Smooth muscle cell (in vitro differentiated cells): ENCODE results near the gene ARHGEF2. TPM values are rescaled to one million over a fixed set of nuclear protein-coding genes. Genes with fewer than 3 reads are reported as not detected.
A peak's percentile ranks its signal among the peaks of the same experiment; 100 is the strongest.

Experiments used
- DNase-seq: peaks from one replicate; lab custom pipeline; 2025; ENCODE audit not compliant: unreplicated experiment; lab: John Stamatoyannopoulos, UW
- H2AFZ ChIP-seq: fragments of 200-600 bp; sonication (generic); 2 replicates; pipeline ENCODE4 v1.6.0; 2016; ENCODE audit warnings: antibody characterized with exemption, low read depth, mild to moderate bottlenecking
- H3F3A ChIP-seq: fragments of 200-600 bp; sonication (generic); 2 replicates; pipeline ENCODE4 v1.6.0; 2017; ENCODE audit warnings: antibody characterized with exemption, low read depth
- H3K27ac ChIP-seq: fragments of 200-600 bp; sonication (generic); 2 replicates; pipeline ENCODE4 v1.5.1; 2016; ENCODE audit warnings: low read depth, mild to moderate bottlenecking
- H3K27me3 ChIP-seq: fragments of 200-600 bp; sonication (generic); 2 replicates; pipeline ENCODE4 v1.6.1; 2016; ENCODE audit warnings: low read depth, mild to moderate bottlenecking
- H3K36me3 ChIP-seq: fragments of 200-600 bp; sonication (generic); 2 replicates; pipeline ENCODE4 v1.5.1; 2016; ENCODE audit warnings: low read depth
- H3K4me1 ChIP-seq: fragments of 200-600 bp; sonication (generic); 2 replicates; pipeline ENCODE4 v1.5.1; 2016; ENCODE audit warnings: low read depth
- H3K4me2 ChIP-seq: fragments of 200-600 bp; sonication (generic); 2 replicates; pipeline ENCODE4 v1.6.0; 2016; ENCODE audit warnings: mild to moderate bottlenecking
- H3K4me3 ChIP-seq: fragments of 200-600 bp; sonication (generic); 2 replicates; pipeline ENCODE4 v1.5.1; 2016; ENCODE audit warnings: mild to moderate bottlenecking
- H3K79me2 ChIP-seq: fragments of 200-600 bp; sonication (generic); 2 replicates; pipeline ENCODE4 v1.6.0; 2016; ENCODE audit warnings: low read depth, mild to moderate bottlenecking
- H3K9ac ChIP-seq: fragments of 200-600 bp; sonication (generic); 2 replicates; pipeline ENCODE4 v1.6.0; 2016; ENCODE audit warnings: low read depth
- H3K9me3 ChIP-seq: fragments of 200-600 bp; sonication (generic); replicated peaks from 2 replicates; pipeline ENCODE4 v1.5.1; 2016; ENCODE audit warnings: low read depth
- H4K20me1 ChIP-seq: fragments of 200-600 bp; sonication (generic); 2 replicates; pipeline ENCODE4 v1.6.0; 2016; ENCODE audit warnings: low read depth
- WGBS: methylation state at CpG from one replicate; pipeline ENCODE4 v1.1.7; 2016; ENCODE audit warnings: low lambda C conversion rate; 5-methylcytosine and 5-hydroxymethylcytosine counted together
- polyA plus RNA-seq: library from polyadenylated mRNA; unstranded; fragments of >200 nt; fragmentation: Nextera tagmentation; extraction: Ambion mirVana; gene quantifications from 2 replicates; pipeline ENCODE4 v1.2.1, GENCODE V29; 2016
- total RNA-seq: library from RNA; depleted of rRNA; stranded (reverse); fragments of >200 nt; gene quantifications from 2 replicates; pipeline ENCODE4 v1.2.3, GENCODE V29; 2014
- TF ChIP-seq, protein P1 (sequence below): fragments of 200-600 bp; sonication (generic); IDR thresholded peaks from 2 replicates; pipeline ENCODE4 v1.5.1; 2017; ENCODE audit warnings: borderline replicate concordance, mild to moderate bottlenecking, antibody characterized with exemption; ENCODE audit not compliant: insufficient read depth, poor library complexity, severe bottlenecking

The ARHGEF2 gene
- total and polyA plus RNA-seq, 2 experiments from 2014 or later: 21.0 to 30.2 TPM

DNA sequence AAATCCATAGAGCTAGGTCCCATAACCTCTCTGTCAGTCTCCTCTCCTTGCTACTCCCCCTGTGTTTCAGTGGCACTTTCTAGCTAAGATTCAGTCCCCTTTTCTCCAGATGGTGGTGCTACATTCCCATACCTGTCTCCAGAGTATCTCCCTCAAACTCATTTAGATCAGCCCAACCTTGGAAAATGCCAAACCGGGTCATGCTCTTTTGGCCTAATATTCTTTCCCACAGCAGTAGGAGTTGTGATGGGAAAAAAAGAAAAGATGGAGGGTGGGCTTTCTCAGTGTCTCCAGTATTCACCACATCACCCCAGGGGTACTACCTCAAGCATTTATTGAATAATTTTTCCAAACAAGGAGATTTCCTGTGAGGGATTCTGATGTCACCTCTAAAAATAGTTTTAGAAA lies 40.1 kb downstream of the ARHGEF2 start:
- DNase-seq: no peak
- Histone ChIP-seq H3K4me3 (no peak overlapping the region), H3K27me3 (no peaks in the 10 kb centered on the region), H3F3A (no peaks in the 10 kb centered on the region), H3K36me3 (no peaks in the 10 kb centered on the region), H3K27ac (no peak overlapping the region), H3K4me2 (no peak overlapping the region), H4K20me1 (peaks cover 4% of the 10 kb centered on the region), H3K4me1 (peaks cover 4% of the 10 kb centered on the region), H2AFZ (no peak overlapping the region), H3K9ac (no peak overlapping the region), H3K9me3 (no peaks in the 10 kb centered on the region), H3K79me2 (peaks cover 9% of the 10 kb centered on the region)
- TF ChIP-seq, protein P1, sequence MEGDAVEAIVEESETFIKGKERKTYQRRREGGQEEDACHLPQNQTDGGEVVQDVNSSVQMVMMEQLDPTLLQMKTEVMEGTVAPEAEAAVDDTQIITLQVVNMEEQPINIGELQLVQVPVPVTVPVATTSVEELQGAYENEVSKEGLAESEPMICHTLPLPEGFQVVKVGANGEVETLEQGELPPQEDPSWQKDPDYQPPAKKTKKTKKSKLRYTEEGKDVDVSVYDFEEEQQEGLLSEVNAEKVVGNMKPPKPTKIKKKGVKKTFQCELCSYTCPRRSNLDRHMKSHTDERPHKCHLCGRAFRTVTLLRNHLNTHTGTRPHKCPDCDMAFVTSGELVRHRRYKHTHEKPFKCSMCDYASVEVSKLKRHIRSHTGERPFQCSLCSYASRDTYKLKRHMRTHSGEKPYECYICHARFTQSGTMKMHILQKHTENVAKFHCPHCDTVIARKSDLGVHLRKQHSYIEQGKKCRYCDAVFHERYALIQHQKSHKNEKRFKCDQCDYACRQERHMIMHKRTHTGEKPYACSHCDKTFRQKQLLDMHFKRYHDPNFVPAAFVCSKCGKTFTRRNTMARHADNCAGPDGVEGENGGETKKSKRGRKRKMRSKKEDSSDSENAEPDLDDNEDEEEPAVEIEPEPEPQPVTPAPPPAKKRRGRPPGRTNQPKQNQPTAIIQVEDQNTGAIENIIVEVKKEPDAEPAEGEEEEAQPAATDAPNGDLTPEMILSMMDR: peak; percentile 33
- WGBS: 0% methylated on average over 1 of the region's 1 CpG

DNA sequence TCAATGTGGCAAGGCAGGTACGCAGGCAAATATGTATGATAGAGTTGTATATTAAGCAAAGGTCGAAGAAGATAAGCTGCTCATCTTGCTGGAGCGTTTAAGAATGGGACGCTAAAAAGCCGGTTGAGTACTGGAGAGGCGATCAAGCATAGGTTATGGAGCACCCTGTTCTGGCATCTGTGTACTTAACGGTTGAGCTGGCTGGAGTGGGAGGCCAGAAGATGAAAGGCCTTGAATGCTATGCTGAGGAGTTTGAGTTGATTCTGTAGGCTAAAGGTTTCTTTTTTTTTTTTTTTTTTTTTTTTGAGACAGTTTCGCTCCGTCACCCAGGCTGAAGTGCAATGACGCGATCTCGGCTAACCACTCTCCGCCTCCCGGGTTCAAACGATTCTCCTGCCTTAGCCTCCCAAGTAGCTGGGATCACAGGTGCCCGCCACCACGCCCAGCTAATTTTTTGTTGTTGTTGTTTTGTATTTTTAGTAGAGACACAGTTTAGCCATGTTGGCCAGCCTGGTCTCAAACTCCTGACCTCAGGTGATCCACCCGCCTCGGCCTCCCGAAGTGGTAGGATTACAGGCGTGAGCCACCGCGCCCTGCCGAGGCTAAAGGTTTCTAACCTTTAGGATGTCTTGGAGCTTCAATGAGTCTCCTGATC lies 43.3 kb downstream of the ARHGEF2 start:
- H3K9ac ChIP-seq: peak overlapping the region; percentile 96
- H3K4me2 ChIP-seq: peak overlapping the region; percentile 99
- peak overlapping the region; percentile 81 for H3K27ac ChIP-seq
- H3K4me3 ChIP-seq: peak overlapping the region; percentile 86
- 92% methylated on average over 19 of the region's 24 CpGs for WGBS
- H3K27me3 ChIP-seq: no peaks in the 10 kb centered on the region
- peaks cover 40% of the 10 kb centered on the region for H3K79me2 ChIP-seq
- peaks cover 9% of the 10 kb centered on the region for H3F3A ChIP-seq
- peak overlapping the region; percentile 56 for H2AFZ ChIP-seq
- peaks cover 30% of the 10 kb centered on the region for H3K4me1 ChIP-seq
- H4K20me1 ChIP-seq: peaks cover 36% of the 10 kb centered on the region
- no peaks in the 10 kb centered on the region for H3K9me3 ChIP-seq
- no peaks in the 10 kb centered on the region for H3K36me3 ChIP-seq
- TF ChIP-seq, protein P1: no peak
- no peak for DNase-seq

DNA sequence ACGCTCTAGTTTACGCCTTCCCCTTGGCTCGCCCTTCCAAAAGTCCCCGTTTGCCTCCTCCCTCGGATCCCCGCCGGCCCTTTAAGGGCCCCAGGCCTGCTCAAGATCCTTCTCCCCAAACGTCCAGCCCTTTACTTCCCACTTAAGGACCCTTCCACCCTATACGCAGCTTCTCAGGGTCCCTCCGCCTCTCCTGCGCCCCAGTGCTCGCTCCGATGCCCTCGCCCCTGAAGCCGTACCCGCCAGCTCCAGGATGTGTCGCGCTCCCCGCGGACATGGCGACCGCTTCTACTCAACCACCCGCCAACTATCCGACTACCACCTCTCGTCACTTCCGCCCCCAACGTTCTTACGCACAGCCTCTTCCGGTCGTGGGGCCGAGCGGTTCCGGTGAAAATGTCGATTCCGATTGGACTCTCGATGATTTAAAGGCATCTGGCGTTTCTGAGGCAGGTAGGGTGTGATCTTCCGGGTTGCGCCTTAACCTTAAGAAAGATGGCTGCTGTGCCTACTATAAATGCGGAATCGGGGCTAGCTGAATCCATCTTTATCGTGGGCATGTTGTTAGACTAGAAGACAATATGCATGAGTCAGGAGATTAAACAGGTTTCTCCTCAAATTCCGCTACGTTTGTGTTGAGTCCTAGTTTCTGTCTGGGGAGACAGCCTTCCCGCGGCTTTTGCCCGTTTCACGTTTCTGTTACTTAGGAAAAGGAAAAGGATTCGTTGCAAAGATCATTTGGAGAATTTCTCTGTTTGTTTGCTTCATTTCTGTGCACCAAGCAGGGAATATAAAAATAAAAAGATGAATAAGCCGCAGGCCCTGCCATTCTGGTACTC lies 44.0 kb downstream of the ARHGEF2 start, which contains the start of gene KHDC4:
TSS of gene KHDC4 (minus strand) at position 317 of the 839 bp plus-strand sequence. CDS start at position 277, 40 bp downstream.
- Histone ChIP-seq H3K9me3 (no peaks in the 10 kb centered on the region), H3F3A (peaks cover 9% of the 10 kb centered on the region), H3K27ac (peak within 1 kb of the TSS; percentile 81), H3K9ac (peak within 1 kb of the TSS; percentile 96), H3K4me3 (peak within 1 kb of the TSS; percentile 86), H3K79me2 (peaks cover 48% of the 10 kb centered on the region), H2AFZ (peak within 1 kb of the TSS; percentile 56), H3K4me1 (peaks cover 30% of the 10 kb centered on the region), H3K36me3 (no peaks in the 10 kb centered on the region), H3K27me3 (no peaks in the 10 kb centered on the region), H3K4me2 (peak within 1 kb of the TSS; percentile 99), H4K20me1 (peaks cover 43% of the 10 kb centered on the region)
- peak; percentile 54 for DNase-seq
- WGBS: 2% methylated on average over 50 of the region's 50 CpGs
- TF ChIP-seq, protein P1: no peak
